CD14-positive monocyte (primary cell): ENCODE data around the gene CEP44. TPM values are rescaled to one million over a fixed set of nuclear protein-coding genes. Genes with fewer than 3 reads are reported as not detected.
"Not testable (repeated sequence)": the region's sequence is repeated elsewhere in the genome, so short reads cannot be mapped to it uniquely, and the experiment has no call there.

Experiments
- DNase-seq, 3 donors: peaks; one replicate each; pipeline ENCODE4 v3.0.0-alpha.2; 2011 to 2022
- H2AFZ ChIP-seq: 2 replicates; pipeline ENCODE4 v1.6.0; 2012; ENCODE audit warnings: mild to moderate bottlenecking, low read depth, low read length, inconsistent platforms; ENCODE audit not compliant: insufficient read depth, poor library complexity, severe bottlenecking
- H3K27ac ChIP-seq, 2 donors: 1 replicate in 1 of 2; 2 replicates in 1 of 2; pipeline ENCODE4 v1.5.1; 2012 to 2013; ENCODE audit warnings: low read length in 2 of 2, control low read depth in 1 of 2, inconsistent platforms in 1 of 2, low read depth in 1 of 2, mild to moderate bottlenecking in 1 of 2
- H3K27me3 ChIP-seq, 2 donors: one replicate each; pipeline versions ENCODE4 v1.6.0 to v1.6.1; 2011 to 2013; ENCODE audit warnings: low read length in 2 of 2; ENCODE audit not compliant: control insufficient read depth in 2 of 2, insufficient read depth in 2 of 2
- H3K36me3 ChIP-seq, 2 donors: replicated peaks in 1 of 2; 1 replicate in 1 of 2; 2 replicates in 1 of 2; pipeline versions ENCODE4 v1.5.1 to v1.6.1; 2012 to 2013; ENCODE audit warnings: low read length in 2 of 2, control low read depth in 1 of 2, inconsistent platforms in 1 of 2, mild to moderate bottlenecking in 1 of 2; ENCODE audit not compliant: insufficient read depth in 2 of 2, control insufficient read depth in 1 of 2
- H3K4me1 ChIP-seq, 2 donors: 1 replicate in 1 of 2; 2 replicates in 1 of 2; pipeline versions ENCODE4 v1.5.1 to v1.6.1; 2012 to 2013; ENCODE audit warnings: low read length in 2 of 2, control low read depth in 1 of 2, inconsistent platforms in 1 of 2, mild to moderate bottlenecking in 1 of 2, moderate library complexity in 1 of 2; ENCODE audit not compliant: insufficient read depth in 2 of 2, control insufficient read depth in 1 of 2
- H3K4me2 ChIP-seq: replicated peaks from 2 replicates; pipeline ENCODE3; 2012; ENCODE audit warnings: low read length, moderate library complexity, mild to moderate bottlenecking; ENCODE audit not compliant: poor library complexity, severe bottlenecking; ENCODE audit errors: extremely low read depth
- H3K4me3 ChIP-seq, 3 experiments: fragments of 200-600 bp in 1 of 3; sonication (generic) in 1 of 3; replicated peaks in 1 of 3; 1 replicate in 2 of 3; 2 replicates in 1 of 3; pipeline ENCODE4 v1.5.1; 2011 to 2013; ENCODE audit warnings: low read length in 3 of 3, mild to moderate bottlenecking in 3 of 3, control low read depth in 2 of 3, low read depth in 2 of 3, inconsistent platforms in 1 of 3, moderate library complexity in 1 of 3
- H3K79me2 ChIP-seq: 2 replicates; pipeline ENCODE4 v1.6.0; 2012; ENCODE audit warnings: mild to moderate bottlenecking, control low read depth, inconsistent platforms, low read length, moderate library complexity; ENCODE audit not compliant: insufficient read depth
- H3K9ac ChIP-seq: 2 replicates; pipeline ENCODE4 v1.6.0; 2017; ENCODE audit warnings: low read length, mild to moderate bottlenecking; ENCODE audit not compliant: insufficient read depth, poor library complexity, severe bottlenecking
- H3K9me3 ChIP-seq, 2 donors: replicated peaks in 1 of 2; 1 replicate in 1 of 2; 2 replicates in 1 of 2; pipeline versions ENCODE4 v1.5.1 to v1.6.1; 2012 to 2013; ENCODE audit warnings: low read length in 2 of 2, control low read depth in 1 of 2; ENCODE audit not compliant: control insufficient read depth in 1 of 2, insufficient read depth in 1 of 2
- H4K20me1 ChIP-seq: 2 replicates; pipeline ENCODE4 v1.6.0; 2012; ENCODE audit warnings: mild to moderate bottlenecking, low read length, control low read depth, moderate library complexity; ENCODE audit not compliant: insufficient read depth
- H3K27ac Mint-ChIP-seq, 7 donors: one replicate each; pipeline ENCODE4 v1.8.0; 2020; ENCODE audit warnings: mild to moderate bottlenecking in 7 of 7, mixed read lengths in 7 of 7, moderate library complexity in 6 of 7, inconsistent platforms in 2 of 7
- H3K27me3 Mint-ChIP-seq, 3 donors: one replicate each; pipeline ENCODE4 v1.8.0; 2021 to 2022; ENCODE audit warnings: low read depth in 3 of 3, mild to moderate bottlenecking in 3 of 3, mixed read lengths in 3 of 3, moderate library complexity in 3 of 3, inconsistent platforms in 1 of 3
- H3K36me3 Mint-ChIP-seq, 2 donors: one replicate each; pipeline ENCODE4 v1.8.0; 2020; ENCODE audit warnings: mixed read lengths in 2 of 2, inconsistent platforms in 1 of 2, mild to moderate bottlenecking in 1 of 2
- H3K4me1 Mint-ChIP-seq: one replicate; pipeline ENCODE4 v1.8.0; 2020; ENCODE audit warnings: mild to moderate bottlenecking, mixed read lengths
- H3K4me3 Mint-ChIP-seq, 2 donors: one replicate each; pipeline ENCODE4 v1.8.0; 2020; ENCODE audit warnings: mild to moderate bottlenecking in 2 of 2, mixed read lengths in 2 of 2, moderate library complexity in 1 of 2
- H3K9me3 Mint-ChIP-seq, 7 donors: one replicate each; pipeline ENCODE4 v1.8.0; 2020 to 2022; ENCODE audit warnings: mixed read lengths in 7 of 7, mild to moderate bottlenecking in 6 of 7, moderate library complexity in 6 of 7, inconsistent platforms in 2 of 7
- WGBS: methylation state at CpG from one replicate; pipeline ENCODE4 v1.1.5; 2013; ENCODE audit warnings: missing lambda C conversion rate; ENCODE audit not compliant: insufficient coverage; 5-methylcytosine and 5-hydroxymethylcytosine counted together
- intact Hi-C, 2 donors: fragments of 100-400 bp; cut with micrococcal nuclease; formaldehyde crosslinking; loops; one replicate each; pipeline versions ENCODE4 v1.15.0 to v1.15.1; 2023
- polyA plus RNA-seq, 3 donors: library from polyadenylated mRNA; depleted of rRNA in 1 of 3; unstranded in 2 of 3; stranded (reverse) in 1 of 3; fragments of 300-500 nt in 2 of 3; fragments of >200 nt in 1 of 3; fragmentation: Illumina TruSeq in 2 of 3; gene quantifications; 1 replicate in 2 of 3; 2 replicates in 1 of 3; pipeline ENCODE4 v1.2.3, GENCODE V29; 2012 to 2021
- TF ChIP-seq, protein P1 (sequence below): fragments of 200-600 bp; IDR thresholded peaks from one replicate; pipeline ENCODE4 v1.8.0; 2022; ENCODE audit warnings: antibody characterized with exemption, mild to moderate bottlenecking

Gene CEP44
- polyA plus RNA-seq, 3 donors = 1.9 to 3.3 (median 2.2) TPM

DNA sequence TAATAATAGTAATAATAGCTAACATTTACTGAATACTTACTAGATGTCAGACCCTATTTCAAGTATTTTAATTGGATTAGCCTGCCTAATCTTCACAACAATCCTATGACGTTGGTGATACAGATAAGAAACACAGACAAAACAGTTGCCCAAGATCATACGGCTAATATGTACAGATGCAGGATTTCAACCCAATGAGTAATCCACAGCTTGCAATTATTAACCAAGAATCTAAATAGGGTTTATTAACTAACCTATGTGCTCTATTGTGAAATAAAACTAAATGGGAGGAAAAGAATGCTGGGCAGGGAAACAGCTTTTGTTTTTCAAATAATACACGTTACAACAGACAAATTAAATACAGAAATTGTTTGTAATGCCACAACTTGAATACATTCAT, 23.6 kb upstream of the CEP44 start:
- intact Hi-C loops = no loop called here
- Histone ChIP-seq H3K27ac (no peak overlapping the region), H3K9me3 (no peaks in the 10 kb centered on the region), H3K9ac (no peak overlapping the region), H3K4me1 (no peaks in the 10 kb centered on the region), H3K79me2 (peaks cover 16% of the 10 kb centered on the region), H3K27me3 (no peaks in the 10 kb centered on the region), H2AFZ (no peak overlapping the region), H4K20me1 (peaks cover 15% of the 10 kb centered on the region), H3K36me3 (peaks cover 18 to 66% of the 10 kb centered on the region in 2 donors), H3K4me2 (no peak overlapping the region), H3K4me3 (no peak overlapping the region)
- Mint-ChIP-seq H3K4me1 (peaks cover 5% of the 10 kb centered on the region), H3K27ac (no peak overlapping the region), H3K36me3 (peaks cover 23 to 29% of the 10 kb centered on the region in 2 donors), H3K9me3 (no peaks in the 10 kb centered on the region), H3K27me3 (no peaks in the 10 kb centered on the region), H3K4me3 (no peak overlapping the region)
- TF ChIP-seq, protein P1, sequence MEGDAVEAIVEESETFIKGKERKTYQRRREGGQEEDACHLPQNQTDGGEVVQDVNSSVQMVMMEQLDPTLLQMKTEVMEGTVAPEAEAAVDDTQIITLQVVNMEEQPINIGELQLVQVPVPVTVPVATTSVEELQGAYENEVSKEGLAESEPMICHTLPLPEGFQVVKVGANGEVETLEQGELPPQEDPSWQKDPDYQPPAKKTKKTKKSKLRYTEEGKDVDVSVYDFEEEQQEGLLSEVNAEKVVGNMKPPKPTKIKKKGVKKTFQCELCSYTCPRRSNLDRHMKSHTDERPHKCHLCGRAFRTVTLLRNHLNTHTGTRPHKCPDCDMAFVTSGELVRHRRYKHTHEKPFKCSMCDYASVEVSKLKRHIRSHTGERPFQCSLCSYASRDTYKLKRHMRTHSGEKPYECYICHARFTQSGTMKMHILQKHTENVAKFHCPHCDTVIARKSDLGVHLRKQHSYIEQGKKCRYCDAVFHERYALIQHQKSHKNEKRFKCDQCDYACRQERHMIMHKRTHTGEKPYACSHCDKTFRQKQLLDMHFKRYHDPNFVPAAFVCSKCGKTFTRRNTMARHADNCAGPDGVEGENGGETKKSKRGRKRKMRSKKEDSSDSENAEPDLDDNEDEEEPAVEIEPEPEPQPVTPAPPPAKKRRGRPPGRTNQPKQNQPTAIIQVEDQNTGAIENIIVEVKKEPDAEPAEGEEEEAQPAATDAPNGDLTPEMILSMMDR = no peak
- no peak for DNase-seq
- WGBS = no CpG with 5 or more reads among the region's 3 CpGs

DNA sequence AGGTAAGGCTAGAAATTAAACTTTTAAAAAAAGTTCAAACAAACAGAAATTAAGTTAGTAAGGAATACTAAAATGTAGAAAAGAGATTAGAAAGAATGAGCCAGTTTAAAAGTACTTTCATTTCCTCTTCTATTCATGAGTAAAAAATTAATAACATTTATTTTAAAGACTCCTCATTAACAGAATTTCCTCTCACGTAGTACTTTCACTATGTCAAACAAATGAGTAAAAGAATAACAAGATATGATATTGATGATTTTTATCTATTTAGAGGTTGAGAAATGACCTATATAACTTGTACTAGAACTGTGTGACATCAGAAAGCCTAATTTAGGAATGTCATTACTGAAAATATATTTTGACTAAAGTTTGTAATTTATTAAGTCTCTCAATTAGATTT, 22.3 kb upstream of the CEP44 start:
- H3K4me2 ChIP-seq, H3K27me3 ChIP-seq, H3K9ac ChIP-seq, H3K9me3 ChIP-seq, H3K27me3 Mint-ChIP-seq, intact Hi-C loops, H3K9me3 Mint-ChIP-seq, H3K4me1 ChIP-seq, H2AFZ ChIP-seq, H3K4me3 ChIP-seq, H3K4me3 Mint-ChIP-seq, H3K4me1 Mint-ChIP-seq, DNase-seq, H3K27ac Mint-ChIP-seq: not testable (repeated sequence)
- H3K36me3 Mint-ChIP-seq = peaks cover 23% of the 10 kb centered on the region in 2 donors
- Histone ChIP-seq H3K27ac (peak overlapping the region in 1 of 2 donors; percentile 8), H3K36me3 (peaks cover 13 to 56% of the 10 kb centered on the region in 2 donors), H3K79me2 (peaks cover 19% of the 10 kb centered on the region), H4K20me1 (peaks cover 22% of the 10 kb centered on the region)
- no CpG with 5 or more reads among the region's 1 CpG for WGBS
